Tongue (tissue), 2 donors: Measurements from ENCODE around the gene ATG2A. TPM values are rescaled to one million over a fixed set of nuclear protein-coding genes. Genes with fewer than 3 reads are reported as not detected.

ENCODE experiments used
- DNase-seq: peaks from one replicate; pipeline ENCODE4 v3.0.0-alpha.2; 2015
- total RNA-seq: library from RNA; depleted of rRNA; stranded (reverse); fragments of >200 nt; gene quantifications from one replicate; pipeline ENCODE4 v1.2.3, GENCODE V29; 2014

Gene ATG2A
- total RNA-seq, 1 donor from 2014 or later: 13.3 TPM

DNA sequence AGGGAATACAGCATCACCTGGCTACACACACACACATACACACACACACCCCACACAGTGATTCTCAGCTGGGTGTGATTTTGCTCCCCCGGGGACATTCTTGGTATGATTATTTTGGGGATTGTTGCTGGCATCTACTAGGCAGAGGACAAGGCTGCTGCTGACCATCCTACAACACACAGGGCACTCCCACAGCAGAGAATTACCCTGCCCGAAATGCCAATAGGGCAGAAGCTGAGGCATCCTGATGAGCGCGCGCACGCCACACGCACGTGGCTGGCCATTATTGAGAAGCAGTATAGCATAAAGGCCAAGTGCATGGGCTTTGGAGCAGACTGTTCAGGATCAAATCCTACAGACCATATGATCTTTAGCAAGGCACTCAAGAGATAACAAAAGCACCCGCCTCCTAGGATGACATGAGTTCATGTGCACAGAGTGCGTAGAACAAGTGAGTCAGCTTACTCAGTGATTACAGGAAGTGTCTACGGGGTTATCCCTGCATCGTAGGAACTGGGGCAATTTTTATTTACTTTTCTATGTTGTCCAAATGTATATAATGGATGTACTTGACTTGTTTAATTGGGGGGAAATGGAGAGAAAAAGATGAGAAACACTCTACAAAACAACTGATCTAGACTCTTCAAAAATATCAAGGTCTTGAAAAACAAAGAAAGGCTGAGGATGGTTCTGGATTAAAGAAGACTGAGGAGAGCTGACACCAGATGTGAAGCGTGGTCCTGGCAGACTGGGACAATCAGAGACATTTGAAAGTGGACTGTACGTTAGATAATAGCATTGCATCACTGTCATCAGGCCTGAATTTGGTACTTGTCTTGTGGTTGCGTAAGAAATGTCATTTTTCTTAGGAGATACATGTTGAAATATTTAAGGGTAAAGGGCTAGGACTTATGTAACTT lies 31.4 kb downstream of the ATG2A start:
- no peak for DNase-seq

DNA sequence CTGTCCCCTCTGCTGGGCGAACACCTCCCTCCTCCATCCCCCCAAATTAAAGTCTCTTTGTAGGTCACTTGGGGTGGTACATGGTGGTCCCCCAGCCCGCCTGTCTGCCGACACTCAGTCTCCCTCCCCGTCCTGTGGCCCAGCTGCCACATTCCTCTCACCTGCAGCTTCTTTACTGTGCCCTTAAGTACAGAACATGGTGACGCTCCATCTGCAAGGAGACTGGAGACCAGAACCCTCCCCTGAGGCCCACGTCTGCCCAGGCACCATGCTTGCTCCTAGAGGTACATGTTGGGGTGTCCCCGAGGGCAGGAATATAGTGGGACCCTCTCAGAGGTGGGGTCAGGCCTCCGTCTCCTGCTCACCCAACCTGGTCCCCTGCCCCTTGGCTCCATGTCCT lies 33.0 kb downstream of the ATG2A start:
- DNase-seq: no peak

DNA sequence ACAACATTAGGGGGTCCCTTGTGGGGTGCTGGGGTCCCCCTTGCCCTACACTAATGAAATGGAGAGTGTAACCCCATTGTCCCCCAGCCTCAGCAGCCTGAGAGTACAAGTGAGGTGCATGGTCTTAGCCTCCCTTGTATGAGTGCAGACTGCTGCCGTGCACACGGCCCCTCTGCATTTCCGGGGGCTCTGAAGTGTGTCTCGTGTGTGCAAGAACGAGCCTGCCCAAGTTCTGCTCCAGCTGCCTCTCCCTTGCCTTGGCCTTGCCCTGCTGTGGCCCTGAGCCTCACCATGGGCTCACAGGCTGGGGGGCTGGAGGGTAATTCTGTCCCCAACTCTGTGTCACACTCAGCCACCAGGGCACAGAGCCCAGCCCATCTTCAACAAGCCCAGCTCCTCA lies 33.4 kb downstream of the ATG2A start:
- no peak for DNase-seq

DNA sequence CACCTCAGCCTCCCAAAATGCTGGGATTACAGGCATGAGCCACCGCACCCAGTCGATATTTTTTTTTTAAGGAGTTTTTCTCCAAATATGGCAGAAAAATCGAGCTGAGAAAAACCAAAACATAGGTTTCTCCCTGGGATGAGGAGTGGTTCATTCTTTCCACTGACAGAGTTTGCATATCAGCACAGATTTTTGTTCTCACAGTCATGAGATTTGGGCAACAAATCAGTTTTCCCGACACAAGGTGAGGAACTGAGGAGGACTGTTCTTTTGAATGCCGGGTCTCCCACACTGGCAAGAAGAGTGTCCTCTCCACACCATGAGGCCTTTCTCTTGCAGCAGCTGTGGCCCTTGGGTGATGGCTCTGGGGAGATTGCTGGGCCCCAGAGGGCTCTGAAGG lies 34.8 kb downstream of the ATG2A start:
- no peak for DNase-seq

DNA sequence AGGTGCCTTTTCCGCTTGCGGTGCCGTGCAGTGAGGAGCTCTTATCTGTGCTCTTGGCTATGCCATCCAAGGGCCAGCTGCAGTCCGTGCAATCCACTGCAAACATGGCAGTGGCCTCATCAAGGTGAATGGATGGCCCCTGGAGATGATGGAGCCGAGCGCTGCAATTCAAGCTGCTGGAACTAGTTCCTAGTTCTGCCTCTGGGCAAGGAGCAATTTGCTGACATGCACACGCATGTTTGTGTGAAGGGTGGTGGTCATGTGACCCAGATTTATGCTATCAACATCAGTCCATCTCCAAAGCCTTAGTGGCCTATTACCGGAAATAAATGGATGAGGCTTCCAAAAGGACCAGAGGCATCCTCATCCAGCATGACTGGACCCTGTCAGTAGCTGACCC lies 35.5 kb downstream of the ATG2A start:
- no peak for DNase-seq

DNA sequence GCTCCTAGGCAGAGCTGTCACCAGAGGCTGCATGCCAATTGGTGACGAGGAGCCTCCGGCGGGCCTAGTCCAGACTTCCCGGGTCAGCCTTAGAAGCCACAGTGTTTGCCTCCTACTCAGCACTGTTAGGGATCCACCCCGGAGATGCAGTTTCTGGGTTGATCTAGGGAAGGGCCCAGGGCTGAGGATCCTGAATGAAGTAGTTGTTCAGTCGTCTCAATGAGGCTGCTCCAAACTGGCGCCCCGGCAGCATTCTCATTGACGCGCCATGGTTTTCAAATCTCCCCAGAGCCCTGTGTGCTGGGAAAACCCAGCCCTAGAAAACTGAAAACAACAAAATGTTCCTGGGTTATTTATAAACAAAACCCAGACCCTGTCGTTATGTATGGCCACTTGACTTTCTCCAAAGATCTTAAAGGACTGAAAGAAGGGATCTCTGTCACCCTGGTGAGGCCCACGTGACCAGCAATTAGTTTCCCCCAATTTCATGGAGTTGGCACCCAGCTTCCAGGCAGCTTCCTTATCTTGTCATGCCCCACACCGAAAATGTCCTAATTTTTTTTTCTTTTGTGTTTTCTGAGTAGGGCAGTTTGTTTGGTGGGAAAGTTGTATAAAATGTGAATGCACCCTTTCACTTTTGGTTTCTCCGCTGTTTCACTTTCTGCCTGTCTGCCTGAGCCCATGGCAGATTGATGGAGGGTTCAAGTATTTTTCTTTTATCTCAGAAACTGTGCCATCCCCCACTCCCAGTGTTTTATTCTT lies 36.6 kb downstream of the ATG2A start:
- DNase-seq: no peak

DNA sequence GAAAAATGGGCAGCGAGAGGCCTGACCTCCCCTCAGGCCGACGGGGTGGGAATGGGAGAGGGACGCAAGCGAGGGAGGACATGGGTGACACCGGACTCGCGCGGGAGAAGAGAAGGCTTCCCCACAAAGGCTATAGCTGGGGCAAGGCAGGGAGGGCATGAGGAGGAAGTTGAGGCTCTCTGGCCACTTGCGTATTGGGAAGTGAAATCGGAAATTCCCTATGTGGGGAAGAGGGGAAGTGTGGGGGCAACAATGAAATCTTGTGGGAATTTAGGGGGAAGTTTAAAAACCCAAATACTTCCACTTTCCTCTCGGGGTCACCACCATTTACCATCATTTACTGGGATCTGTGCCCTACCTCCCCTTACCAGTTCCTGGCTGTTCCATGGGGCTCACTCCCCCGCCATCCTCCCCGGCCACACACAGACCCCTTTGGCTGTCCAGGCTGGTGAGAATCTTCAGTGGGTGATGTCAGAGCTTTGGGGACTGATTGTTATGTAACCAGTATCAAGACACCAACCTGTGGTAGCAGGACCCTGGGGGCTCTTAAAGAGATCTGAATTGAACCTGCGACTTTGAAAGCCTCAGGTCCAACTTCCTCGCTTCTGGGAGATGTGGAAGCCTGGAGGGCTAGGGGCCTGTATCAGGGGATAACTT lies 37.6 kb downstream of the ATG2A start:
- no peak for DNase-seq

DNA sequence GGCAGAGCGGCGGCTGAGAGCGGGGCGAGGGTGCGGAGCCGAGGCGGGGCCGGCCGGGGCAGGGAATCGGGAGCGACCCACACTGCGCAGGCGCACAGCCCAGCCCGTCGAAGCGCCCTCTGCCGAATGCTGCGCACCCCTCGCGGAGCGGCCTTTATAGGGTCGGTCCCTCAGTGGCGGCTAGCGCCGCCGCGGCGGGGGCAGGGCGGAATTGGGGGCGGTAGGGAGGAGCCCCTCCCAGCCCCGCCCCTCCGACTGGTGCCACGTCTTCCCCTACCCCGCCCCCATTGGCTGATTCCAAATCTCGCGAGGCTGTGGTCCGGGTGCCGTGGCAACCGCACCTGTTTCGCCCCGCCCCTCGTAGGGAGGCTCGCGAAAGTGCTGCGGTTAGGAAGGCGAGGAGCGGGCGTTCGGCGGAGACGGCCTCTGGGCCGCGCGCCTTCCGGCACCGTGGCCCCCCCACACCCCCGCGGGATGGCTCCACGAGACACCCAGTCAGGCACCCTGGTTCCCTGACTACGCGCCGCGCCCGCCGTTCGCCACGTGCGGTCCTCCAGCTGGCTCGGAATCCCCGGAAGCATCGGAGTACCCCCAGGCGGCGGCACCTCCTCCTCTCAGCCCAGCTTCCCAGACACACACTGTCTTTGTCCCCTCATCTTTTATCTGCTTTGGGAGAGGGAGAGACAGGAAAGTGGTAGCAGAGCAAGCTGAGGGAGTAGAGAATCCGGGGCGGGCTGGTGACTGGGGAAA lies 38.3 kb downstream of the ATG2A start, which contains the start of gene EHD1:
TSS of gene EHD1 (minus strand) at position 128 of the 750 bp plus-strand sequence. CDS start 157 bp downstream, outside the sequence.
- DNase-seq: peak; percentile 100

DNA sequence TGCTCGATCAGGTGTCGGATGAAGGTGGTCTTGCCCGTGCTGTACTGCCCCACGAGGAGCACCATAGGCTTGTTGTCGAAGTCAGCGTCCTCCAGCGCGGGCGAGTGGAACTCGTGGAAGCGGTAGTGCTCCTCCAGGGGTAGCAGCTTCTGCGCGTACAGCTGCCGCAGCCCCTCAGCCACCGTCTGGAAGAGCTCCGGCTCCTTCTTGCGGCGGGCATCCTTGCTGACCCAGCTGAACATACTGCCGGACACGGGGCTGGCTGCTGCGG lies 38.9 kb downstream of the ATG2A start:
- no peak for DNase-seq

DNA sequence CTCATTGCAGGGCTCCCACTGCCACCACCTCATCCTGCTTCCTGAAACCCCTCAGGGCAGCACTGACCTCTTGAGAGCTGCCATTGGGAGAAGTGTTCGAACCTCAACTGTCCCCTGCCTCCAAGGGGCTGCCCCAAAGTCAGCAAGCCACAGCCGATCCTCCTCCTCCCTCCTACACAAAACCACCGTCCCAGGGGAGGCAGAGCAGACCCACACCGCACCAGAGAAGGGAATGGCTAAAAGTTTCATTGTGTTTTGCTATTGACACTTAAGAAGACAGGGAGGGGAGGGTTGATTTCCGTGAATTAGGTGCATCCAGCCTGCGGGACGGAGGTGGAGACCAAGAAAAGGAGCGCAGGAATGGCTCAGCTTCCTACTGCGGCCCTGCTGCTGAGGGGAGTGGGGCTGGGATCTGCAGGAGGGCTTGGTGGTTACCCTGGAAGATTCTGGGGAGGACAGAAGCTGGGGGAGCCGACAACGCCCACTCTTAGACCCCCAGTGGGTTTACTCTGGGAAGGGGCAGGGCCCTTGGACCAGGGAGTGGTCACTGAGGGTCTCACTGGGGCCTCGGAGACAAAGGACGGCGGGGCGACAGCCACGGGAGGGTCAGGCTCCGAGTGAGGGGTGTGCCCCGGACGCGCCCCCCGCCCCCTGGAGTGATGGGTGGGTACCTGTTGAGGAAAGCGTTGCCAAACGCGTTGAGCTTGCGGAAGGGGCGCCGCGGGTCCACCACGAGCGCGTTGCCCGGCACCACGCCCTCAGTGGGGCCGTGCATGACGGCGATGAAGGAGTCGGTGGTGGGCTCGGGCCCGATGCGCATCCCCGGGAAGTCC lies 39.4 kb downstream of the ATG2A start:
- no peak for DNase-seq

DNA sequence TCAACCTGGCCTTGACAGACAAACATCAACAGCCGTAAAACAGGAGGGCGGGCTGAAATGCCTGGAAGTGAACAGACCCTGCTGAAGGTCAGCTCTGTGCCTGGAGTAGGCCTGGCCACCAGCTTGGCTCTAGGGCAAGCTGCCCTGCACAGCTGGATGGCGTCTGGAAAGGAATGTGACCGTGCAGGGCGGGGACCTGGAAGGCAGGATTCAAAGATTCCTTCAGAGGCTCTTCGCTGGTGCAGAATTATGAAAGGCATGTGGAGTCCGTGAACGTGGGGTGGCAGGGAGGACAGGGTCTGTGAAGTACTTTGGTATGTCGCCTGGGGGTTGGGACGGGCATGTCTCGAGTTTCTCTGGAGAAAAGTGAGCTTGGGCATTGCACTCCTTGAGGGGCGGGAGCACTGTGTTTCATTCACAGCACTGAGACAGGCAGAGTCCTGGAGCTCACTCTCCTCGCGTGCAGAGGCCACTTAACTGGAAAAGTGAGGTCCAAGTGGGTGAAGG lies 40.1 kb downstream of the ATG2A start:
- peak; percentile 75 for DNase-seq

DNA sequence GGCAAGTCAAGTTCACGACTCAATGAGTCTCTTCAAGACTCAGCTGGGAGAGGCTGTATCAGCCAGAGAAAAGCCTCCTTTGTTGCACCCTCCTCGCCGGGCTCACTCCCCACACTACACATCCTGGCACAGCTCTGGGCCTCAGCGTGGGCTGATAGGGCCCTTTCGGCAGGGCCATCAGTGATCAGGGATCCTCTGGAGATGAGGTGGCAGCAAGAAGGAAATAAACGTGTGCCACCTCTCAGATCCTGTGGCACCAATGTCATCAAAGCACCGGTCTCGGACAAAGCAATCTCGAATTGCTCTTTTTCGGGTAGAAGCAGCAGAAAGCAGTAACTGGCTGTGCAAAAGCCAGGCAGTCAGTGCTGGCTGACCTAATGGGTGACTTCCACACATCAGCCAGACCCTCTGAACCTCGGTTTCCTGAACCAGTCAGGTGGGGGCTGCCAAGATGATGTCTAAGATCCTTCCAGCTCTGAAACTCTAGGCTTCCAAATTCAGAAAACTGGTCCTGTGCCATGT lies 40.7 kb downstream of the ATG2A start:
- DNase-seq: no peak

DNA sequence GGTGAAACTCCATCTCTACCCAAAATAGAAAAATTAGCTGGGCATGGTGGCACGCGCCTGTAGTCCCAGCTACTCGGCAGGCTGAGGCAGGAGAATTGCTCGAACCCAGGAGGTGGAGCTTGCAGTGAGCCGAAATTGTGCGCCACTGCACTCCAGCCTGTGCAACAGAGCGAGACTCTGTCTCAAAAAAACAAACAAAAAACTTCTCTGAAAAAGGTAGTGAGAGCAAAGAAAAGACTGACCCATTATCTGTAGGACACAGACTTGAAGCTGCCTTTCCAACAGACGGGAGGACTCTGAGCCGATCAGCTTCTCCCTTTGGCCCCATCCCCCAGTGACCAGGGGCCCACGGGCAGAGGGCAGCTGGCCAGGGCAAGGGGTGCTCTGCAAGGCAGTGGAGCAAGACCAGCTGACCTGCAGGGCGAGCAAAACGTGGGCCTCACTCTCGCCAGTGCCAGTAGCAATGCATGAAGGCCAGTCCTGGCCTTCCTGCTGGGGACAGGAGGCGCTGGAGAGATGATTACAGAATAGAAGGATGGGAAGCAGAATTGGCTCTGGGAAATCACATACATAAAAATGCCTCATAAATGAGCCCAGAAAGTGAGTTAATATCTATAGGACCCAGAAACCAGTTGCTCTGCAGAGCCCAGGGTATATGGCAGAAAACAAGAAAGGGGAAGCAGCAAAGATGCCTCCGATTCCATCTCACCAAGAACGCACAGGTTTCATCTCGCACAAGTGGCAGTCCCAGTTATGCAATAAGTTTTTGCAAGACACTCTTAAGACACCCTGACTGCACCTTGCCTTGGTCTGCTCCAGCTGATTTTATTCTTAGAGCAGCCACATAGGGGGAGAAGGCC lies 41.4 kb downstream of the ATG2A start:
- no peak for DNase-seq

DNA sequence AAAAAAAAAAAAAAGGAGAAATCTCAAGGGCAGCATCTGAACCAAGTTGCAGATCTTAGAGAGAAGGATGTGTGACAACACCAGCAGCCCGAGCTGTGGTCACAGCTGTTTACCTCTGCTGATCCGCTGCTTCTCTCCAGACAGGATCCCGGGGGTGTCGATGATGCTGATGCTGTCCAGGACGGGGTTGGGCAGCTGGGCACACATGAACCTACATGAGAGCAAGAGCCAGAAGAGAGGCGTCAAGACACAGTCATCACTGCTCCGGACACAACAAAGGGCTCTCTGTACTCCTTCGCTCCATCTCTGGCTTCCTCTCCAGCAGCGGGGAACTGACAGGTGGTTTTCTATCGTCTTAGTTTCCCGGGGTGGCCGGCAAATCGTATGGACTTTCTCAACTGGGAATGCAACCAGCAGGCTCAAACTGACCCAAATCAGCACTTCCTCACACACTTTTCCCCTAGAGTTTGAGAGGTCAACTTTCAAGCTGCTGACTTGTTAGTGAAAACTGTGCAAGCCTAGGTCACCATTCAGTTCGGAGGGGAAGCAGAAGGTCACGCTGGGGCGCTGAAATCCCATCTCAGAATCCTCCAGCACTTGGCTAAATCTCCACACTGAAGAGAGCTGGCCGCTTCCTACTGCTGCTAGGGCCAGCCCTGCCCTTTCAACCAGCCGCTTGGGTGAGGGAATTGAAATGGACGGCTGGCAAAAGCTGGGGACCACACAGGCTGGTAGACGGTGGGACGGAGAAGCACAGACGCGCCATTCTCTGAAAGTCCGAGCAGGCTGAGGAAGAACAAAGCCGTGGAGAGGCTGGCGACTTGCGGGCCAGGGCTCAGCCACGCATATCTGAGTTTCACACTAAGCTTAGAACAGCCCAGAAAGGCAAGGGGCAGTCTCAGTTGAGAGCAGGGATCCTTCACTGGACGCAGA lies 42.4 kb downstream of the ATG2A start:
- peak; percentile 71 for DNase-seq

DNA sequence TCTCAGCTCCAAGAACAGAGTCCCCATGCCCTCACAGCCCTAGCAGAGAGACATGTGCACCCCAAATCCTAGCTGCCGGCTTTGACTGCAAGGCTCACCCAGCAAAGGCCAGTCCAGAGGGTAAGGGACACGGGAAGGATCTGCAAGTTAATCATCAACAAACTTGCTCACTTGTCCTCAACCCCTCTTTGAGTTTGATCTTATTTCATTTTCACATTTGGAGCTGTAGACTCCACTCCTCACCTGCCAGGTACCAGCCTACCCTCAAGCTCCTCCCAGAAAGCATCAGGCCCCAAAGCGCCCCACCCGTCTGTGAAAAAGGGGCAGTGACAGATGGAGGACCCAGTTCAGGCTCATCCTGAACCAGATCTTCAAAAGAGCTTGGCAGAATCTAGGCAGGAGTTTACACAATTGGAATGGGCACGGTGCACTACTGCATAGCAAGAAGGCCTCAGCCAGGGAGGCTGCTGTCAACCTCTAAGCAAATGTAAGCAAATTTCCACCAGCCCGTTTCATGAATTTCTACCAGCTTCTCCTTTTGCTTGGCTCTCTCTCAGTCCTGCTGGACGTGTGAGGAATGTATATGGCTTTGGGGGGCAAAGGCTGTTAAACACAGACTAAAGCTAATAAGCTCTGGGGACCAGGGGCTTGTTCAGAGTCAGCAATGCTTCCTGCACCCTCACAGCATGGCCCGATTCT lies 44.1 kb downstream of the ATG2A start:
- no peak for DNase-seq

DNA sequence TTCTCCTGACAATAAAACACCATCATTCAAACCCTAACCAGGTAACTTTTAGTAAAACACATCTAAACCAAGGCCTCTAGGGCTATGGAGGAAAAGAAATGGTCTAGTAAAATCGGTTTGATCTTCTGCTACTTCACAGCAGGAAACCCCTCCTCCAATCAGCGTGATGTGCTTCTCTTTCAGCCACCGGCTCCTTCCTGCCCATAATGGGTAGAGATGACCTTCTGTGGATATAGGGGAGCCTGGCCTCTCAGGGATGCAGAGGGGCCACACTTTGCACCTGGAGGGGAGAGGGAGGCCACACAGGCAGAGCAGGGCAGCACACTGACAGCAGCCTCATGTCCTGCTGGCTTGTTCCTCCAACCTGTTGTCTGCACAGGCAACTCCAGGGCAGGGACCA lies 45.5 kb downstream of the ATG2A start:
- DNase-seq: no peak

DNA sequence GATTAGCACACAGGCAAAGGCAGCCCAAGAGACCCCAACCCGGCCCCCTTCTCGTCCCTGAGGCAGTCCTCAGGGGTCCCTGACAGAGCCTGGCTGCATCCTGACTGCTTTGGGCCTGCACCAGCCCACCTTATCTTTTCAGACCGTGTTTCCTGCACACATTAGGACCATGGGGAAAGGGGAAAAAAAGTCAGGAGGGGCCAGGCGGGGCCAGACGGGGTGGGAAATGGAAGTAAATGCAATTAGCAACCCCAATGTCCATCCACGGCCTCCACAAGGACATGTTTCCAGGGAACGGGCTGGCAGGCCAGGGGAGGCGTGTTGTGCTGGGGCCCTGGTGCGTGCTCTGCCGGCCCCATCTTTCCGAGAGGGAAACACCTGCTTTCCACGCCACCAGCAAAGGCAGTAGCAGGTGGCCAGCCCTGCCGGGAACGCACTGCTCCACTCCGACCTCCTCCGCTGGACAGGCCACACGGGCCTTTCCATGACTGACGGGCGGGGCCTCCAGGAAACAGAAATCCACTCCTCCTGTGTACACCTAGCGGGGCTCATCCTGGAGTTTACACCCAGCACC lies 46.0 kb downstream of the ATG2A start:
- peak; percentile 32 for DNase-seq
